Nephron (organoid): ENCODE data around the gene WDPCP.
"Not testable (repeated sequence)": the region's sequence is repeated elsewhere in the genome, so short reads cannot be mapped to it uniquely, and the experiment has no call there.

Source experiments
- H3K27ac Mint-ChIP-seq, 3 experiments: 2 replicates each; pipeline ENCODE4 v1.8.0; 2020; ENCODE audit warnings: mixed read lengths in 3 of 3, mild to moderate bottlenecking in 2 of 3, moderate library complexity in 1 of 3
- H3K27me3 Mint-ChIP-seq: 2 replicates; pipeline ENCODE4 v1.8.0; 2021; ENCODE audit warnings: low read depth, mild to moderate bottlenecking, moderate library complexity, mixed read lengths
- H3K36me3 Mint-ChIP-seq: 2 replicates; pipeline ENCODE4 v1.8.0; 2020; ENCODE audit warnings: low read depth, mixed read lengths
- H3K4me1 Mint-ChIP-seq: 2 replicates; pipeline ENCODE4 v1.8.0; 2020; ENCODE audit warnings: mixed read lengths
- H3K4me3 Mint-ChIP-seq, 3 experiments: 2 replicates each; pipeline ENCODE4 v1.8.0; 2020; ENCODE audit warnings: mild to moderate bottlenecking in 3 of 3, mixed read lengths in 3 of 3, moderate library complexity in 2 of 3
- H3K9me3 Mint-ChIP-seq: 2 replicates; pipeline ENCODE4 v1.8.0; 2020; ENCODE audit warnings: mixed read lengths
- CTCF ChIP-seq, 3 experiments: fragments of 200-600 bp; sonication (generic); IDR thresholded peaks; one replicate each; pipeline ENCODE4 v1.5.0; 2021; ENCODE audit warnings: antibody characterized with exemption in 3 of 3; ENCODE audit not compliant: unreplicated experiment in 3 of 3

WDPCP gene

GRCh38 chr2:63344575-63345284 lies 243.5 kb downstream of the WDPCP start:
- H3K36me3 Mint-ChIP-seq: peaks cover 15% of the 10 kb centered on the region
- no peaks in the 10 kb centered on the region for H3K4me1 Mint-ChIP-seq
- TF ChIP-seq CTCF (IDR thresholded peaks at IDR 0.05; ENCODE audit: unreplicated experiment in 3 of 3): no peak
- H3K27ac Mint-ChIP-seq: no peak overlapping the region
- no peaks in the 10 kb centered on the region for H3K27me3 Mint-ChIP-seq
- H3K4me3 Mint-ChIP-seq: no peak overlapping the region
- H3K9me3 Mint-ChIP-seq: peaks cover 27% of the 10 kb centered on the region

GRCh38 chr2:63343397-63344109 lies 244.7 kb downstream of the WDPCP start:
- Mint-ChIP-seq H3K27me3 (no peaks in the 10 kb centered on the region), H3K4me1 (no peaks in the 10 kb centered on the region), H3K36me3 (peaks cover 15% of the 10 kb centered on the region), H3K27ac (no peak overlapping the region), H3K9me3 (peaks cover 29% of the 10 kb centered on the region), H3K4me3 (no peak overlapping the region)
- no peak for TF ChIP-seq CTCF (IDR thresholded peaks at IDR 0.05; ENCODE audit: unreplicated experiment in 3 of 3)

GRCh38 chr2:63340443-63340842 lies 247.8 kb downstream of the WDPCP start:
- Mint-ChIP-seq H3K27me3 (no peaks in the 10 kb centered on the region), H3K4me1 (no peaks in the 10 kb centered on the region), H3K36me3 (peaks cover 15% of the 10 kb centered on the region), H3K4me3 (no peak overlapping the region), H3K27ac (no peak overlapping the region), H3K9me3 (peaks cover 30% of the 10 kb centered on the region)
- no peak for TF ChIP-seq CTCF (IDR thresholded peaks at IDR 0.05; ENCODE audit: unreplicated experiment in 3 of 3)

- no peak overlapping the region for H3K27ac Mint-ChIP-seq
- H3K9me3 Mint-ChIP-seq: peaks cover 3% of the 10 kb centered on the region
- no peaks in the 10 kb centered on the region for H3K4me1 Mint-ChIP-seq
- TF ChIP-seq CTCF (IDR thresholded peaks at IDR 0.05; ENCODE audit: unreplicated experiment in 3 of 3): no peak
- H3K27me3 Mint-ChIP-seq: no peaks in the 10 kb centered on the region
- no peaks in the 10 kb centered on the region for H3K36me3 Mint-ChIP-seq
- no peak overlapping the region for H3K4me3 Mint-ChIP-seq
These were observed 253.4 kb downstream of the WDPCP start for GRCh38 chr2:63334910-63335309.

GRCh38 chr2:63326473-63326872 lies 261.8 kb downstream of the WDPCP start:
- Mint-ChIP-seq H3K9me3 (peaks cover 6% of the 10 kb centered on the region), H3K4me1 (no peaks in the 10 kb centered on the region), H3K4me3 (no peak overlapping the region), H3K27ac (no peak overlapping the region), H3K27me3 (no peaks in the 10 kb centered on the region), H3K36me3 (no peaks in the 10 kb centered on the region)
- no peak for TF ChIP-seq CTCF (IDR thresholded peaks at IDR 0.05; ENCODE audit: unreplicated experiment in 3 of 3)

GRCh38 chr2:63323662-63324061 lies 264.6 kb downstream of the WDPCP start:
- not testable (repeated sequence) for H3K4me3 Mint-ChIP-seq, H3K36me3 Mint-ChIP-seq, H3K4me1 Mint-ChIP-seq, H3K27me3 Mint-ChIP-seq, H3K9me3 Mint-ChIP-seq, H3K27ac Mint-ChIP-seq

GRCh38 chr2:63321973-63322372 lies 266.3 kb downstream of the WDPCP start:
- not testable (repeated sequence) for H3K4me1 Mint-ChIP-seq, H3K27me3 Mint-ChIP-seq, H3K9me3 Mint-ChIP-seq, H3K4me3 Mint-ChIP-seq, H3K27ac Mint-ChIP-seq, H3K36me3 Mint-ChIP-seq
